Measurements from ENCODE around the gene ASTE1. TPM values are rescaled to one million over a fixed set of nuclear protein-coding genes. Genes with fewer than 3 reads are reported as not detected.

The ASTE1 gene
- total and polyA plus RNA-seq, 9 of the 15 experiments (the other 6 are each of a cell fraction or from before 2014, with no cell fraction given) = 3.5 to 12.1 (median 6.9) TPM

GRCh38 chr3:131072845-131073244 is 46.2 kb upstream of the ASTE1 start (continued):
- TF ChIP-seq GMEB1 (CRISPR knock-in tag; IDR thresholded peaks at IDR 0.05) = no peak
- TF ChIP-seq YY1 (IDR thresholded peaks at IDR 0.05; ENCODE audit: borderline replicate concordance in 1 of 3, control insufficient read depth in 1 of 3, extremely low read depth in 1 of 3, insufficient read depth in 3 of 3, insufficient read length in 1 of 3, insufficient replicate concordance in 2 of 3, low read depth in 1 of 3, low read length in 2 of 3) = peak in 1 of 3 experiments; percentile 73
- TF ChIP-seq BRF1 (IDR thresholded peaks at IDR 0.05; ENCODE audit: borderline replicate concordance, extremely low read depth, insufficient read length) = no peak
- no peak for TF ChIP-seq ZNF707 (CRISPR knock-in tag; conservative IDR thresholded peaks at IDR 0.05)
- peak; percentile 2; the same call in 1 of the 2 replicates for TF ChIP-seq ZNF644 (tag; IDR thresholded peaks at IDR 0.05; ENCODE audit: low read depth)
- no peak for TF ChIP-seq ETS2 (tag; IDR thresholded peaks at IDR 0.05; ENCODE audit: borderline replicate concordance, poor library complexity, severe bottlenecking)
- TF ChIP-seq ZNF436 (CRISPR knock-in tag; IDR thresholded peaks at IDR 0.05) = no peak
- TF ChIP-seq PURB (CRISPR knock-in tag; IDR thresholded peaks at IDR 0.05; ENCODE audit: low read depth) = no peak
- TF ChIP-seq HOMEZ (CRISPR knock-in tag; IDR thresholded peaks at IDR 0.05) = no peak
- no peak for TF ChIP-seq ZNF184 (CRISPR knock-in tag; IDR thresholded peaks at IDR 0.05)
- no peak for TF ChIP-seq TBL1XR1 (IDR thresholded peaks at IDR 0.05; ENCODE audit: low read length in 2 of 2)
- TF ChIP-seq BHLHE40 (IDR thresholded peaks at IDR 0.05; ENCODE audit: low read length) = peak; percentile 56
- peak; percentile 79 for TF ChIP-seq USF2 (CRISPR knock-in tag; IDR thresholded peaks at IDR 0.05)
- peak in 1 of 2 experiments; percentile 80; a peak in 2 of 4 replicates for TF ChIP-seq TEAD1 (CRISPR knock-in tag; IDR thresholded peaks at IDR 0.05)
- no peak for TF ChIP-seq BRD9 (IDR thresholded peaks at IDR 0.05; ENCODE audit: low read depth, partially characterized antibody)
- TF ChIP-seq NEUROD1 (IDR thresholded peaks at IDR 0.05; ENCODE audit: borderline replicate concordance, low read depth, low read length, partially characterized antibody) = no peak
- no peak for TF ChIP-seq LEF1 (IDR thresholded peaks at IDR 0.05)
- TF ChIP-seq JUN (IDR thresholded peaks at IDR 0.05; ENCODE audit: borderline replicate concordance, low read depth, low read length) = no peak
- TF ChIP-seq JUN (CRISPR knock-in tag; IDR thresholded peaks at IDR 0.05; ENCODE audit: borderline replicate concordance) = no peak
- no peak for TF ChIP-seq RBBP5 (IDR thresholded peaks at IDR 0.05; ENCODE audit: borderline replicate concordance, insufficient read depth, low read length, poor library complexity, severe bottlenecking)
- TF ChIP-seq ZKSCAN1 (IDR thresholded peaks at IDR 0.05; ENCODE audit: low read depth, low read length) = no peak
- peak; percentile 64; the same call in 1 of the 2 replicates for TF ChIP-seq JUND (IDR thresholded peaks at IDR 0.05; ENCODE audit: borderline replicate concordance, low read depth, low read length)
- peak; percentile 39; the same call in 1 of the 3 replicates for TF ChIP-seq JUND (tag; IDR thresholded peaks at IDR 0.05; ENCODE audit: borderline replicate concordance, low read depth, low read length)

Measured in K562 (cell line).